ENCODE results near the gene IL12RB1. TPM values are rescaled to one million over a fixed set of nuclear protein-coding genes. Genes with fewer than 3 reads are reported as not detected.

The IL12RB1 gene
- total and polyA plus RNA-seq, 2 of the 13 experiments (the other 11 are each of a cell fraction or from before 2014, with no cell fraction given), result 0.03 to 0.04 TPM

DNA sequence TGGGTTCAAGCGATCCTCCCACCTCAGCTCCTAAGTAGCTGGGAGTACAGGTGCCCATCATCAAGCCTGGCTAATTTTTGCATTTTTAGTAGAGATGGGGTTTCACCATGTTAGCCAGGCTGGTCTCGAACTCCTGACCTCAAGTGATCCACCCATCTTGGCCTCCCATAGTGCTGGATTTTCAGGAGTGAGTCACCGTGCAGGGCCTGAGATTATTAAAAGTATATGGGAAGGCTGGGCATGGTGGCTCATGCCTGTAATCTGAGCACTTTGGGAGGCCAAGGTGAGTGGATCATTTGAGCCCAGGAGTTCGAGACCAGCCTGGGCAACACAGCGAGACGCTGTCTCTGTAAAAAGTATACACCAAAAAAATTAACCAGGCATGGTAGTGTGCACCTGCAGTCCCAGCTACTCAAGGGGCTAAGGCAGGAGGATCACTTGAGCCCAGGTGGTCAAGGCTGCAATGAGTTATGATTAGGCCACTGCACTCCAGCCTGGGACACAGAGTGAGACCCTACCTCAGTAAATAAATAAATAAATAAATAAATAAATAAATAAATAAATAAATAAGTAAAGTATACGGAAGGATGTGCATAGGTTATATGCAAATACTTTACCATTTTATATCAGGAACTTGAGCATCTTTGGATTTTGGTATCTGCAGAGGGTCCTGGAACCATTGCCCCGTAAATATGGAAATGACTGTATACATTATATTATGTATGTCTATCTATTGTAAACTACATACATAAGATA lies 854 bp downstream of the IL12RB1 start (continued):
- TF ChIP-seq IKZF5 (CRISPR knock-in tag; IDR thresholded peaks at IDR 0.05) (no peak), CEBPG (CRISPR knock-in tag; IDR thresholded peaks at IDR 0.05) (no peak), ZBTB34 (CRISPR knock-in tag; IDR thresholded peaks at IDR 0.05) (no peak), GTF3A (CRISPR knock-in tag; conservative IDR thresholded peaks at IDR 0.05) (no peak), ZNF296 (CRISPR knock-in tag; conservative IDR thresholded peaks at IDR 0.05) (no peak), HNRNPK (IDR thresholded peaks at IDR 0.05; ENCODE audit: low read depth, low read length, poor library complexity, severe bottlenecking) (no peak), ZNF629 (CRISPR knock-in tag; conservative IDR thresholded peaks at IDR 0.05) (no peak), ZNF781 (CRISPR knock-in tag; IDR thresholded peaks at IDR 0.05; ENCODE audit: borderline replicate concordance, not compliant biosample characterization) (no peak), HDAC6 (IDR thresholded peaks at IDR 0.05; ENCODE audit: low read depth, low read length) (no peak)
